IMR-90 (cell line): Measurements from ENCODE around the gene ADRA2B. TPM values are rescaled to one million over a fixed set of nuclear protein-coding genes. Genes with fewer than 3 reads are reported as not detected.

Experiments used
- ATAC-seq: fragments of 200-7000 bp; cut with Tn5 transposase; 2 replicates; pipeline ENCODE4 v1.9.1; 2020; ENCODE audit warnings: low read depth, mild to moderate bottlenecking, moderate library complexity
- BruUV-seq: library from RNA; stranded (reverse); fragments of 400-500 nt; replicated peaks from 2 replicates; lab custom pipeline; 2021; lab: Mats Ljungman, UMichigan
- CTCF ChIA-PET: fragments of 300-600 bp; formaldehyde crosslinking; extraction: SDS; loops from one replicate; lab custom pipeline; 2021; ENCODE audit warnings: antibody characterized with exemption; lab: Yijun Ruan, JAX
- POLR2A ChIA-PET: fragments of 300-600 bp; sonication (Branson Sonifier 250); formaldehyde crosslinking; loops from one replicate; lab custom pipeline; 2022; ENCODE audit warnings: antibody characterized with exemption; ENCODE audit not compliant: unreplicated experiment; lab: Charles Lee
- DNase-seq: peaks from one replicate; pipeline ENCODE4 v3.0.0; 2013
- H2AFZ ChIP-seq: replicated peaks from 2 replicates; pipeline ENCODE3; 2013; ENCODE audit warnings: low read length, mild to moderate bottlenecking; ENCODE audit not compliant: poor library complexity
- H2AK5ac ChIP-seq: 2 replicates; pipeline ENCODE4 v1.6.1; 2013; ENCODE audit warnings: low read depth, low read length, inconsistent platforms
- H2AK9ac ChIP-seq: replicated peaks from 2 replicates; pipeline ENCODE3; 2013; ENCODE audit warnings: mild to moderate bottlenecking, low read depth, low read length, moderate library complexity; ENCODE audit not compliant: poor library complexity
- H2BK120ac ChIP-seq: 2 replicates; pipeline ENCODE4 v1.6.1; 2013; ENCODE audit warnings: low read depth, low read length, inconsistent platforms
- H2BK15ac ChIP-seq: 3 replicates; pipeline ENCODE4 v1.6.1; 2013; ENCODE audit warnings: low read depth, low read length, inconsistent platforms
- H2BK20ac ChIP-seq: 2 replicates; pipeline ENCODE4 v1.6.1; 2013; ENCODE audit warnings: low read depth, mild to moderate bottlenecking, inconsistent platforms, low read length, moderate library complexity
- H2BK5ac ChIP-seq: 2 replicates; pipeline ENCODE4 v1.6.1; 2013; ENCODE audit warnings: mild to moderate bottlenecking, low read depth, low read length, inconsistent platforms; ENCODE audit not compliant: poor library complexity, severe bottlenecking
- H3K14ac ChIP-seq: replicated peaks from 2 replicates; pipeline ENCODE4 v1.6.1; 2013; ENCODE audit warnings: low read depth, low read length, inconsistent platforms
- H3K18ac ChIP-seq: 2 replicates; pipeline ENCODE4 v1.6.1; 2013; ENCODE audit warnings: low read depth, low read length, control low read depth
- H3K23ac ChIP-seq: 2 replicates; pipeline ENCODE4 v1.6.1; 2013; ENCODE audit warnings: low read depth, low read length, inconsistent platforms
- H3K27ac ChIP-seq: 2 replicates; pipeline ENCODE4 v1.5.1; 2013; ENCODE audit warnings: mild to moderate bottlenecking, control low read depth, low read length; ENCODE audit not compliant: insufficient read depth
- H3K27me3 ChIP-seq: 2 replicates; pipeline ENCODE4 v1.6.1; 2013; ENCODE audit warnings: low read length; ENCODE audit not compliant: control insufficient read depth, insufficient read depth
- H3K36me3 ChIP-seq: 2 replicates; pipeline ENCODE4 v1.6.1; 2013; ENCODE audit warnings: low read length, mixed read lengths; ENCODE audit not compliant: control insufficient read depth, insufficient read depth
- H3K4ac ChIP-seq: 2 replicates; pipeline ENCODE4 v1.6.1; 2013; ENCODE audit warnings: low read depth, low read length, inconsistent platforms
- H3K4me1 ChIP-seq: 2 replicates; pipeline ENCODE4 v1.6.1; 2013; ENCODE audit warnings: low read length, mixed read lengths; ENCODE audit not compliant: control insufficient read depth, insufficient read depth
- H3K4me2 ChIP-seq: 2 replicates; pipeline ENCODE4 v1.6.1; 2013; ENCODE audit warnings: low read depth, mild to moderate bottlenecking, control low read depth, low read length, moderate library complexity
- H3K4me3 ChIP-seq: 2 replicates; pipeline ENCODE4 v1.5.1; 2013; ENCODE audit warnings: low read depth, mild to moderate bottlenecking, control low read depth, low read length, moderate library complexity; ENCODE audit not compliant: insufficient read depth
- H3K56ac ChIP-seq: 2 replicates; pipeline ENCODE4 v1.6.1; 2013; ENCODE audit warnings: low read length, inconsistent platforms; ENCODE audit not compliant: insufficient read depth; ENCODE audit errors: extremely low read depth
- H3K79me1 ChIP-seq, 2 experiments: 2 replicates each; pipeline ENCODE4 v1.6.1; 2013; ENCODE audit warnings: low read length in 2 of 2, inconsistent platforms in 1 of 2, low read depth in 1 of 2
- H3K9ac ChIP-seq: 2 replicates; pipeline ENCODE4 v1.6.1; 2013; ENCODE audit warnings: low read depth, low read length, control low read depth
- H3K9me1 ChIP-seq: 2 replicates; pipeline ENCODE4 v1.6.1; 2013; ENCODE audit warnings: low read length, inconsistent platforms; ENCODE audit not compliant: insufficient read depth
- H3K9me3 ChIP-seq: 2 replicates; pipeline ENCODE4 v1.6.1; 2013; ENCODE audit warnings: low read length; ENCODE audit not compliant: control insufficient read depth, insufficient read depth
- H4K20me1 ChIP-seq: 2 replicates; pipeline ENCODE4 v1.6.1; 2013; ENCODE audit warnings: low read length, inconsistent platforms; ENCODE audit not compliant: insufficient read depth
- H4K5ac ChIP-seq: 2 replicates; pipeline ENCODE4 v1.6.1; 2013; ENCODE audit warnings: mild to moderate bottlenecking, low read depth, low read length, control low read depth
- H4K8ac ChIP-seq, 2 experiments: 2 replicates each; pipeline ENCODE4 v1.6.1; 2013; ENCODE audit warnings: low read depth in 2 of 2, low read length in 2 of 2, control low read depth in 1 of 2, inconsistent platforms in 1 of 2
- H4K91ac ChIP-seq: 2 replicates; pipeline ENCODE4 v1.6.1; 2013; ENCODE audit warnings: low read depth, low read length, inconsistent platforms; ENCODE audit not compliant: insufficient read depth
- BHLHE40 ChIP-seq: fragments of 150-350 bp; IDR thresholded peaks from 2 replicates; pipeline ENCODE4 v1.6.1; 2016; ENCODE audit warnings: mild to moderate bottlenecking, low read depth, low read length
- CEBPB ChIP-seq: IDR thresholded peaks from 2 replicates; pipeline ENCODE4 v1.6.1; 2012; ENCODE audit warnings: low read depth, low read length, improper control_type of control experiment
- CHD1 ChIP-seq: IDR thresholded peaks from 2 replicates; pipeline ENCODE4 v1.6.1; 2012; ENCODE audit warnings: low read depth, low read length, improper control_type of control experiment
- FOS ChIP-seq: fragments of 150-350 bp; IDR thresholded peaks from 2 replicates; pipeline ENCODE4 v1.6.1; 2016; ENCODE audit warnings: low read depth, low read length
- MAFK ChIP-seq: IDR thresholded peaks from 2 replicates; pipeline ENCODE4 v1.6.1; 2012; ENCODE audit warnings: low read depth, low read length, improper control_type of control experiment
- MAZ ChIP-seq: IDR thresholded peaks from 2 replicates; pipeline ENCODE4 v1.6.1; 2012; ENCODE audit warnings: low read depth, mild to moderate bottlenecking, low read length, improper control_type of control experiment, moderate library complexity, borderline replicate concordance
- MXI1 ChIP-seq: IDR thresholded peaks from 2 replicates; pipeline ENCODE4 v1.6.1; 2012; ENCODE audit warnings: low read depth, mild to moderate bottlenecking, low read length, moderate library complexity, borderline replicate concordance
- NFE2L2 ChIP-seq: fragments of 150-350 bp; IDR thresholded peaks from 2 replicates; pipeline ENCODE4 v1.6.1; 2016; ENCODE audit warnings: low read depth, mild to moderate bottlenecking, low read length
- POLR2A ChIP-seq: IDR thresholded peaks from 2 replicates; pipeline ENCODE4 v1.6.1; 2012; ENCODE audit warnings: mild to moderate bottlenecking, low read depth, low read length
- RAD21 ChIP-seq: IDR thresholded peaks from 2 replicates; pipeline ENCODE4 v1.6.1; 2012; ENCODE audit warnings: low read length, improper control_type of control experiment
- RCOR1 ChIP-seq: IDR thresholded peaks from 2 replicates; pipeline ENCODE4 v1.6.1; 2012; ENCODE audit warnings: mild to moderate bottlenecking, low read length, improper control_type of control experiment; ENCODE audit not compliant: insufficient replicate concordance
- RFX5 ChIP-seq: IDR thresholded peaks from 2 replicates; pipeline ENCODE4 v1.8.0; 2012; ENCODE audit warnings: low read depth, mild to moderate bottlenecking, low read length, moderate library complexity
- SMC3 ChIP-seq: fragments of 150-350 bp; IDR thresholded peaks from 2 replicates; pipeline ENCODE4 v1.6.1; 2016; ENCODE audit warnings: low read depth, mild to moderate bottlenecking, antibody characterized with exemption, low read length, moderate library complexity
- WGBS, 2 experiments: methylation state at CpG; one replicate each; pipeline versions ENCODE4 v1.1.5 to v1.1.7; 2013; ENCODE audit warnings: missing lambda C conversion rate in 2 of 2; ENCODE audit not compliant: insufficient read length in 1 of 2; ENCODE audit errors: extremely low coverage in 2 of 2; 5-methylcytosine and 5-hydroxymethylcytosine counted together
- dilution Hi-C: fragments of 300-500 bp; cut with HindIII; formaldehyde crosslinking; loops from one replicate; pipeline ENCODE4 v1.14.3; 2018; ENCODE audit warnings: low sequenced_read_pairs; ENCODE audit not compliant: unreplicated experiment
- in situ Hi-C: fragments of 300-500 bp; cut with MboI; formaldehyde crosslinking; loops from 3 replicates; pipeline ENCODE4 v1.14.3; 2019; ENCODE audit warnings: low sequenced_read_pairs, inconsistent platforms, mixed read lengths
- intact Hi-C: fragments of 100-400 bp; cut with micrococcal nuclease; formaldehyde crosslinking; loops from 2 replicates; pipeline ENCODE4 v1.10.0; 2022
- polyA plus RNA-seq, 3 experiments: library from polyadenylated mRNA; depleted of rRNA; stranded (reverse); fragments of >200 nt; gene quantifications; 2 replicates each; pipeline ENCODE4 v1.2.3, GENCODE V29; 2012; ENCODE audit warnings: low replicate concordance in 1 of 3
- total RNA-seq: library from RNA; depleted of rRNA; stranded (reverse); fragments of >200 nt; gene quantifications from 2 replicates; pipeline ENCODE4 v1.2.3, GENCODE V29; 2012
- TF ChIP-seq, protein P1 (sequence below): fragments of 150-350 bp; IDR thresholded peaks from 2 replicates; pipeline ENCODE4 v1.6.1; 2016; ENCODE audit warnings: low read depth, mild to moderate bottlenecking, low read length, moderate library complexity, borderline replicate concordance
- TF ChIP-seq, protein P2 (sequence below): conservative IDR thresholded peaks from 2 replicates; pipeline ENCODE4 v1.5.1; 2012; ENCODE audit warnings: mild to moderate bottlenecking, low read depth, low read length, improper control_type of control experiment
- TF ChIP-seq, protein P3 (sequence below): fragments of 150-350 bp; IDR thresholded peaks from 2 replicates; pipeline ENCODE4 v1.6.1; 2017; ENCODE audit warnings: mild to moderate bottlenecking, antibody characterized with exemption, low read length, low read depth

The ADRA2B gene
- total and polyA plus RNA-seq, 2 of the 4 experiments (the other 2 are of a cell fraction), result not detected

DNA sequence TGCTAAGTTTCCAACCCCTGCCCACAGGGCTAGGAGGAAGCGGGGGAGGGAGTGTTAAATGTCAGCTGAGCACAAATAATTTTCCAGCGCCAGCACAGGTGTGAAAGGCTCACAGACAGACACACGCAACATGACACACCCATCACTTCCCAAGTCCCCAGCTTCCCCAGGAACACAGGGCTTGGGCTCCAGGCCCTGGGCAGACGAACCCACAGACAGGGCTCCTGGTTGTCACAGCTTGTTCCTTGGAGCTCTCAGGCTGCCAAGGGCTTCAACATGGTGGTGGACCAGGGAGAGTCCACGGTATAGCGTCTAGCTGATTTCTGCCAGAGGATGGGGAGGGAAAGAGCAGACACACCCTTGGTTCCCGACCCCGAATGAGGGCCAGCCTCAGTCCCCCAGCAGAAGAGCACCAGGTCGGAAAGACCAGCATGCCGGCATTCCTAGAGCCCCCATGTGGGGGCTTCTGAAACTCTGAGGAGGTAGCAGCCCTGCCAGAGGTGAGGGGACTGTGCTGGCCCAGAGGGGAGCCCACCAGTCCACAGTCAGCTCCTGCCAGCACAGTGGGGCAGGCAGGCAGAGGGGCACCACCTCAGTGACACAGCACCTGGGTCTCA, 27.0 kb upstream of the ADRA2B start:
- no peak overlapping the region for H2AK9ac ChIP-seq
- H2BK5ac ChIP-seq, result no peak overlapping the region
- H2BK120ac ChIP-seq, result no peak overlapping the region
- 89% methylated on average over 3 of the region's 10 CpGs; no CpG with 5 or more reads in 1 of the 2 experiments for WGBS, 2 experiments
- DNase-seq (no peak), ATAC-seq (no peak)
- H3K27me3 ChIP-seq, result no peaks in the 10 kb centered on the region
- H3K4me2 ChIP-seq, result no peak overlapping the region
- H2BK20ac ChIP-seq, result no peak overlapping the region
- BruUV-seq, result no TSS peak
- no peak overlapping the region for H3K27ac ChIP-seq
- no peak overlapping the region for H3K9ac ChIP-seq
- H3K9me3 ChIP-seq, result no peaks in the 10 kb centered on the region
- no peak overlapping the region for H3K23ac ChIP-seq
- dilution Hi-C loops (no loop called here), in situ Hi-C loops (no loop called here), intact Hi-C loops (no loop called here)
- H3K56ac ChIP-seq, result no peak overlapping the region
- peaks cover 0 to 4% of the 10 kb centered on the region in 2 experiments; a peak in 1 of 4 replicates for H3K79me1 ChIP-seq
- no peak for TF ChIP-seq POLR2A
- TF ChIP-seq FOS, result no peak
- TF ChIP-seq, protein P1, sequence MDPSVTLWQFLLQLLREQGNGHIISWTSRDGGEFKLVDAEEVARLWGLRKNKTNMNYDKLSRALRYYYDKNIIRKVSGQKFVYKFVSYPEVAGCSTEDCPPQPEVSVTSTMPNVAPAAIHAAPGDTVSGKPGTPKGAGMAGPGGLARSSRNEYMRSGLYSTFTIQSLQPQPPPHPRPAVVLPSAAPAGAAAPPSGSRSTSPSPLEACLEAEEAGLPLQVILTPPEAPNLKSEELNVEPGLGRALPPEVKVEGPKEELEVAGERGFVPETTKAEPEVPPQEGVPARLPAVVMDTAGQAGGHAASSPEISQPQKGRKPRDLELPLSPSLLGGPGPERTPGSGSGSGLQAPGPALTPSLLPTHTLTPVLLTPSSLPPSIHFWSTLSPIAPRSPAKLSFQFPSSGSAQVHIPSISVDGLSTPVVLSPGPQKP, result no peak
- no peak for TF ChIP-seq MAZ
- no peak for TF ChIP-seq BHLHE40
- TF ChIP-seq, protein P2, sequence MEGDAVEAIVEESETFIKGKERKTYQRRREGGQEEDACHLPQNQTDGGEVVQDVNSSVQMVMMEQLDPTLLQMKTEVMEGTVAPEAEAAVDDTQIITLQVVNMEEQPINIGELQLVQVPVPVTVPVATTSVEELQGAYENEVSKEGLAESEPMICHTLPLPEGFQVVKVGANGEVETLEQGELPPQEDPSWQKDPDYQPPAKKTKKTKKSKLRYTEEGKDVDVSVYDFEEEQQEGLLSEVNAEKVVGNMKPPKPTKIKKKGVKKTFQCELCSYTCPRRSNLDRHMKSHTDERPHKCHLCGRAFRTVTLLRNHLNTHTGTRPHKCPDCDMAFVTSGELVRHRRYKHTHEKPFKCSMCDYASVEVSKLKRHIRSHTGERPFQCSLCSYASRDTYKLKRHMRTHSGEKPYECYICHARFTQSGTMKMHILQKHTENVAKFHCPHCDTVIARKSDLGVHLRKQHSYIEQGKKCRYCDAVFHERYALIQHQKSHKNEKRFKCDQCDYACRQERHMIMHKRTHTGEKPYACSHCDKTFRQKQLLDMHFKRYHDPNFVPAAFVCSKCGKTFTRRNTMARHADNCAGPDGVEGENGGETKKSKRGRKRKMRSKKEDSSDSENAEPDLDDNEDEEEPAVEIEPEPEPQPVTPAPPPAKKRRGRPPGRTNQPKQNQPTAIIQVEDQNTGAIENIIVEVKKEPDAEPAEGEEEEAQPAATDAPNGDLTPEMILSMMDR, result no peak
- TF ChIP-seq, protein P3, sequence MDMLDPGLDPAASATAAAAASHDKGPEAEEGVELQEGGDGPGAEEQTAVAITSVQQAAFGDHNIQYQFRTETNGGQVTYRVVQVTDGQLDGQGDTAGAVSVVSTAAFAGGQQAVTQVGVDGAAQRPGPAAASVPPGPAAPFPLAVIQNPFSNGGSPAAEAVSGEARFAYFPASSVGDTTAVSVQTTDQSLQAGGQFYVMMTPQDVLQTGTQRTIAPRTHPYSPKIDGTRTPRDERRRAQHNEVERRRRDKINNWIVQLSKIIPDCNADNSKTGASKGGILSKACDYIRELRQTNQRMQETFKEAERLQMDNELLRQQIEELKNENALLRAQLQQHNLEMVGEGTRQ, result no peak
- no peak for TF ChIP-seq SMC3
- no peak for TF ChIP-seq RFX5
- no peak for TF ChIP-seq NFE2L2
- no peak for TF ChIP-seq RCOR1
- TF ChIP-seq CHD1, result no peak
- no peak for TF ChIP-seq RAD21
- no peak for TF ChIP-seq MXI1
- TF ChIP-seq CEBPB, result no peak
- TF ChIP-seq MAFK, result no peak
- H4K5ac ChIP-seq, result no peak overlapping the region
- H4K20me1 ChIP-seq, result no peaks in the 10 kb centered on the region; the same call in 1 of the 2 replicates
- H3K18ac ChIP-seq, result no peak overlapping the region
- no peaks in the 10 kb centered on the region for H3K36me3 ChIP-seq
- H3K4ac ChIP-seq, result no peak overlapping the region
- H4K91ac ChIP-seq, result no peak overlapping the region
- no peak overlapping the region for H3K4me3 ChIP-seq
- peaks cover 2% of the 10 kb centered on the region; the same call in 1 of the 2 replicates for H3K4me1 ChIP-seq
- CTCF ChIA-PET, result interaction anchor here (1.3 kb wide), 1 partner anchor 31 kb away, joined by 4 read pairs; no protein-coding TSS in a partner anchor
- no peak overlapping the region for H4K8ac ChIP-seq
- no peak overlapping the region for H2BK15ac ChIP-seq
- no peak overlapping the region for H2AFZ ChIP-seq
- H3K14ac ChIP-seq, result no peak overlapping the region
- POLR2A ChIA-PET, result no interaction called here
- H3K9me1 ChIP-seq, result no peaks in the 10 kb centered on the region
- H2AK5ac ChIP-seq, result no peak overlapping the region
